Naive thymus-derived CD4-positive, alpha-beta T cell (primary cell): ENCODE results near the gene MEIOSIN. TPM values are rescaled to one million over a fixed set of nuclear protein-coding genes. Genes with fewer than 3 reads are reported as not detected.
A peak's percentile ranks its signal among the peaks of the same experiment; 100 is the strongest.

Experiments used
- ATAC-seq: fragments of 150-1000 bp; cut with Tn5 transposase; 2 replicates; pipeline ENCODE4 v1.10.0; 2021; ENCODE audit warnings: mild to moderate bottlenecking, moderate library complexity
- CTCF ChIA-PET: fragments of 350-600 bp; sonication (Branson Sonifier 250); formaldehyde crosslinking; loops from one replicate; lab custom pipeline; 2021; ENCODE audit warnings: antibody characterized with exemption; lab: Charles Lee
- POLR2A ChIA-PET: fragments of 350-600 bp; sonication (Branson Sonifier 250); formaldehyde crosslinking; loops from one replicate; lab custom pipeline; 2021; ENCODE audit warnings: antibody characterized with exemption, inconsistent platforms; lab: Charles Lee
- DNase-seq, 9 donors: peaks; one replicate each; pipeline versions ENCODE4 v3.0.0 to v3.0.0-alpha.2; 2020 to 2022; ENCODE audit warnings: mixed read lengths in 1 of 9
- H3K27ac ChIP-seq: one replicate; pipeline ENCODE4 v1.7.0; 2013; ENCODE audit warnings: mild to moderate bottlenecking, low read depth, low read length, moderate library complexity
- H3K27me3 ChIP-seq, 2 donors: one replicate each; pipeline ENCODE4 v1.7.0; 2013; ENCODE audit warnings: low read length in 2 of 2, mild to moderate bottlenecking in 2 of 2, moderate library complexity in 2 of 2; ENCODE audit not compliant: control insufficient read depth in 2 of 2, insufficient read depth in 2 of 2
- H3K36me3 ChIP-seq, 3 experiments: 1 replicate in 2 of 3; 2 replicates in 1 of 3; pipeline ENCODE4 v1.7.0; 2013; ENCODE audit warnings: low read length in 3 of 3, mild to moderate bottlenecking in 3 of 3, moderate library complexity in 1 of 3; ENCODE audit not compliant: insufficient read depth in 3 of 3, control insufficient read depth in 2 of 3
- H3K4me1 ChIP-seq, 2 donors: one replicate each; pipeline ENCODE4 v1.7.0; 2013; ENCODE audit warnings: low read length in 2 of 2, mild to moderate bottlenecking in 2 of 2, moderate library complexity in 1 of 2; ENCODE audit not compliant: control insufficient read depth in 2 of 2, insufficient read depth in 2 of 2
- H3K4me3 ChIP-seq: 2 replicates; pipeline ENCODE4 v1.7.0; 2013; ENCODE audit warnings: mild to moderate bottlenecking, low read length
- H3K9me3 ChIP-seq, 3 experiments: 1 replicate in 2 of 3; 2 replicates in 1 of 3; pipeline ENCODE4 v1.7.0; 2013; ENCODE audit warnings: low read length in 3 of 3; ENCODE audit not compliant: control insufficient read depth in 2 of 3
- H3K27ac Mint-ChIP-seq, 9 donors: one replicate each; pipeline ENCODE4 v1.8.0; 2020 to 2022; ENCODE audit warnings: mixed read lengths in 9 of 9, mild to moderate bottlenecking in 8 of 9, moderate library complexity in 5 of 9, inconsistent platforms in 2 of 9
- H3K27me3 Mint-ChIP-seq, 5 donors: one replicate each; pipeline ENCODE4 v1.8.0; 2021 to 2022; ENCODE audit warnings: mixed read lengths in 5 of 5, mild to moderate bottlenecking in 1 of 5
- H3K36me3 Mint-ChIP-seq, 5 donors: one replicate each; pipeline ENCODE4 v1.8.0; 2020 to 2022; ENCODE audit warnings: mixed read lengths in 5 of 5, mild to moderate bottlenecking in 3 of 5, inconsistent platforms in 1 of 5
- H3K4me1 Mint-ChIP-seq, 7 donors: one replicate each; pipeline ENCODE4 v1.8.0; 2020 to 2022; ENCODE audit warnings: mixed read lengths in 7 of 7, mild to moderate bottlenecking in 3 of 7, inconsistent platforms in 1 of 7
- H3K4me3 Mint-ChIP-seq, 10 donors: one replicate each; pipeline ENCODE4 v1.8.0; 2020 to 2022; ENCODE audit warnings: mild to moderate bottlenecking in 10 of 10, mixed read lengths in 10 of 10, moderate library complexity in 6 of 10, inconsistent platforms in 2 of 10
- H3K9me3 Mint-ChIP-seq, 11 donors: one replicate each; pipeline ENCODE4 v1.8.0; 2020 to 2022; ENCODE audit warnings: mixed read lengths in 11 of 11, mild to moderate bottlenecking in 4 of 11, inconsistent platforms in 1 of 11, moderate library complexity in 1 of 11
- intact Hi-C, 2 donors: fragments of 100-400 bp; cut with micrococcal nuclease; formaldehyde crosslinking; loops; one replicate each; pipeline ENCODE4 v1.15.1; 2023
- polyA plus RNA-seq, 2 donors: library from polyadenylated mRNA; unstranded; fragments of 300-500 nt; fragmentation: Illumina TruSeq; gene quantifications; one replicate each; pipeline ENCODE4 v1.2.3, GENCODE V29; 2021
- total RNA-seq, 6 experiments: library from RNA in 5 of 6; stranded (reverse) in 5 of 6; gene quantifications; 1 replicate in 5 of 6; 2 replicates in 1 of 6; pipeline ENCODE4 v1.2.3 and lab custom pipeline; 2021 to 2026

The MEIOSIN gene
- total and polyA plus RNA-seq, 7 experiments from 2014 or later: not detected

- Histone ChIP-seq H3K4me3 (peak overlapping the region; percentile 96), H3K4me1 (peaks cover 6 to 14% of the 10 kb centered on the region in 2 donors), H3K27ac (peak overlapping the region; percentile 92), H3K9me3 (no peaks in the 10 kb centered on the region), H3K36me3 (peaks cover 0 to 5% (median 0%) of the 10 kb centered on the region in 3 experiments), H3K27me3 (no peaks in the 10 kb centered on the region)
- DNase-seq (peak in 1 of 9 donors; percentile 33), ATAC-seq (no peak)
- ChIA-PET POLR2A (interaction anchor here (1.0 to 3.2 kb wide), 7 partner anchors 10 to 172 kb away, joined by 3 to 29 read pairs (median 3); partner anchors contain the start of genes MYPOP, QPCTL and SNRPD2), CTCF (interaction anchor here (0.6 to 1.1 kb wide), 2 partner anchors 13 to 38 kb away, joined by 3 read pairs; partner anchors contain the start of gene QPCTL)
- Mint-ChIP-seq H3K4me3 (peak overlapping the region; percentile 85 to 98 (median 92)), H3K9me3 (no peaks in the 10 kb centered on the region), H3K36me3 (peaks cover 0 to 7% (median 3%) of the 10 kb centered on the region in 5 donors), H3K4me1 (peaks cover 27 to 41% (median 33%) of the 10 kb centered on the region in 7 donors), H3K27me3 (no peaks in the 10 kb centered on the region), H3K27ac (peak overlapping the region; percentile 60 to 93 (median 91))
- intact Hi-C loops: loop anchor here (1.0 to 5.0 kb wide), 9 partner anchors 13 to 323 kb away; partner anchors contain the start of genes QPCTL (in 2 of the 2), SYMPK (in 2 of the 2), DMWD (in 1 of the 2) and IRF2BP1 (in 1 of the 2)
These were observed 3.4 kb upstream of the MEIOSIN start for GRCh38 chr19:45729800-45730290.

GRCh38 chr19:45730368-45731288 lies 2.6 kb upstream of the MEIOSIN start, which contains the start of gene FBXO46:
FBXO46 (minus strand) TSS chr19:45730896; CDS start chr19:45713495, 17,401 bp downstream.
- intact Hi-C loops: loop anchor here (1.0 to 5.0 kb wide), 12 partner anchors 13 to 323 kb away; partner anchors contain the start of genes IRF2BP1 (in 2 of the 2), QPCTL (in 2 of the 2), SYMPK (in 2 of the 2) and DMWD (in 1 of the 2)
- POLR2A ChIA-PET: interaction anchor here (1.0 to 3.2 kb wide), 9 partner anchors 10 to 171 kb away, joined by 3 to 29 read pairs (median 3); partner anchors contain the start of genes MYPOP, QPCTL, SIX5 and SNRPD2
- H3K4me1 ChIP-seq: peaks cover 6 to 14% of the 10 kb centered on the region in 2 donors
- Mint-ChIP-seq H3K4me3 (peak within 1 kb of the TSS; percentile 85 to 98 (median 92)), H3K36me3 (peaks cover 0 to 7% (median 3%) of the 10 kb centered on the region in 5 donors), H3K27ac (peak within 1 kb of the TSS; percentile 60 to 93 (median 91)), H3K27me3 (peaks cover 0 to under 1% (median 0%) of the 10 kb centered on the region in 5 donors), H3K9me3 (no peaks in the 10 kb centered on the region), H3K4me1 (peaks cover 27 to 41% (median 33%) of the 10 kb centered on the region in 7 donors)
- DNase-seq (peak; percentile 74 to 94 (median 90)), ATAC-seq (peak; percentile 99)
- no peaks in the 10 kb centered on the region for H3K27me3 ChIP-seq
- peak within 1 kb of the TSS; percentile 96 for H3K4me3 ChIP-seq
- CTCF ChIA-PET: interaction anchor here (0.6 to 1.1 kb wide), 4 partner anchors 14 to 691 kb away, joined by 3 read pairs; partner anchors contain the start of gene QPCTL
- H3K9me3 ChIP-seq: no peaks in the 10 kb centered on the region
- H3K36me3 ChIP-seq: peaks cover 0 to 5% (median 0%) of the 10 kb centered on the region in 3 experiments
- H3K27ac ChIP-seq: peak within 1 kb of the TSS; percentile 92

- no peaks in the 10 kb centered on the region for H3K9me3 Mint-ChIP-seq
- DNase-seq (no peak), ATAC-seq (peak; percentile 49)
- intact Hi-C loops: no loop called here
- H3K27me3 Mint-ChIP-seq: peaks cover 0 to 22% (median 3%) of the 10 kb centered on the region in 5 donors
- ChIA-PET POLR2A (interaction anchor here (0.6 to 1.0 kb wide), 2 partner anchors 9 to 160 kb away, joined by 3 to 5 read pairs; partner anchors contain the start of gene FBXO46), CTCF (interaction anchor here (1.2 kb wide), 1 partner anchor 47 kb away, joined by 3 read pairs; the partner anchor contains the start of gene QPCTL)
- no peak overlapping the region for H3K4me3 Mint-ChIP-seq
- no peaks in the 10 kb centered on the region for H3K36me3 ChIP-seq
- H3K4me1 ChIP-seq: no peaks in the 10 kb centered on the region
- H3K36me3 Mint-ChIP-seq: no peaks in the 10 kb centered on the region
- H3K4me3 ChIP-seq: no peak overlapping the region
- no peaks in the 10 kb centered on the region for H3K9me3 ChIP-seq
- H3K27me3 ChIP-seq: no peaks in the 10 kb centered on the region
- H3K27ac ChIP-seq: no peak overlapping the region
- no peaks in the 10 kb centered on the region for H3K4me1 Mint-ChIP-seq
- H3K27ac Mint-ChIP-seq: no peak overlapping the region
These were observed 6.5 kb downstream of the MEIOSIN start for GRCh38 chr19:45739498-45740439.

GRCh38 chr19:45742969-45743368 lies 9.7 kb downstream of the MEIOSIN start:
- H3K36me3 Mint-ChIP-seq: no peaks in the 10 kb centered on the region
- Histone ChIP-seq H3K4me3 (no peak overlapping the region), H3K36me3 (no peaks in the 10 kb centered on the region), H3K27me3 (no peaks in the 10 kb centered on the region), H3K9me3 (no peaks in the 10 kb centered on the region), H3K27ac (no peak overlapping the region), H3K4me1 (no peaks in the 10 kb centered on the region)
- intact Hi-C loops: no loop called here
- H3K9me3 Mint-ChIP-seq: no peaks in the 10 kb centered on the region
- DNase-seq (no peak), ATAC-seq (no peak)
- no peak overlapping the region for H3K27ac Mint-ChIP-seq
- ChIA-PET CTCF (no interaction called here), POLR2A (interaction anchor here (0.5 kb wide), 1 partner anchor 29 kb away, joined by 4 read pairs; no protein-coding TSS in a partner anchor)
- peaks cover 5 to 28% (median 11%) of the 10 kb centered on the region in 5 donors for H3K27me3 Mint-ChIP-seq
- H3K4me3 Mint-ChIP-seq: no peak overlapping the region
- H3K4me1 Mint-ChIP-seq: no peaks in the 10 kb centered on the region

- Histone ChIP-seq H3K4me3 (no peak overlapping the region), H3K36me3 (no peaks in the 10 kb centered on the region), H3K27me3 (no peaks in the 10 kb centered on the region), H3K9me3 (no peaks in the 10 kb centered on the region), H3K4me1 (no peaks in the 10 kb centered on the region), H3K27ac (no peak overlapping the region)
- Mint-ChIP-seq H3K9me3 (no peaks in the 10 kb centered on the region), H3K36me3 (no peaks in the 10 kb centered on the region), H3K27me3 (peaks cover 5 to 22% (median 11%) of the 10 kb centered on the region in 5 donors), H3K4me1 (no peaks in the 10 kb centered on the region), H3K27ac (no peak overlapping the region), H3K4me3 (no peak overlapping the region)
- ChIA-PET CTCF (interaction anchor here (0.6 kb wide), 1 partner anchor 137 kb away, joined by 3 read pairs; no protein-coding TSS in a partner anchor), POLR2A (no interaction called here)
- intact Hi-C loops: no loop called here
- ATAC-seq: no peak
- DNase-seq: no peak
These were observed 12.4 kb downstream of the MEIOSIN start for GRCh38 chr19:45745606-45746005.
